NCI-H524 treated with DMSO at 0.1 percent for 48 hours (cell line): ENCODE data around the gene NT5DC2.
"Not testable (repeated sequence)": the region's sequence is repeated elsewhere in the genome, so short reads cannot be mapped to it uniquely, and the experiment has no call there.

Source experiments
- DNase-seq: peaks from one replicate; lab custom pipeline; 2025; lab: John Stamatoyannopoulos, UW

NT5DC2 gene

DNA sequence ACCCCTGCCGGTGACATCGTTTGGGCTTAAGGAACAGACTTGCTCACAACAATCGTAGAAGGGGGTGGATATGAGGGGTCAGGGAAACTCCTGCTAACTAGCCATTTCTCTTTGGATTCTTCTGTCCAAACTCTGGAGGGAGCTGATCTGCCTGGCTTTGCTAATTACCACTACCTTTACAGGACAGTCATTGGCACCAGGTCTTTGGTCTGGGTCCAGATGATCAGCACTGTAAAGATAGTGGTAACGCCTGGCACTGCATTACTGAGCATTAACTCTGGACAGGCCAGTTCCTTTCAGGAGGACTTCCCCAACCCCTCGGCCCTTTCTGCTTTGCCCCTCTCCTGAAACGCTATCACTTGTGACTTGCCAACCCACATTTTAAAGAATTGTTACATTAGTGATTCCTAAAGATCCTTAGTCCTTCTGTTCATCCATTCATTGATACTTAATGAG is 3.5 kb upstream of the NT5DC2 start:
- no peak for DNase-seq

DNA sequence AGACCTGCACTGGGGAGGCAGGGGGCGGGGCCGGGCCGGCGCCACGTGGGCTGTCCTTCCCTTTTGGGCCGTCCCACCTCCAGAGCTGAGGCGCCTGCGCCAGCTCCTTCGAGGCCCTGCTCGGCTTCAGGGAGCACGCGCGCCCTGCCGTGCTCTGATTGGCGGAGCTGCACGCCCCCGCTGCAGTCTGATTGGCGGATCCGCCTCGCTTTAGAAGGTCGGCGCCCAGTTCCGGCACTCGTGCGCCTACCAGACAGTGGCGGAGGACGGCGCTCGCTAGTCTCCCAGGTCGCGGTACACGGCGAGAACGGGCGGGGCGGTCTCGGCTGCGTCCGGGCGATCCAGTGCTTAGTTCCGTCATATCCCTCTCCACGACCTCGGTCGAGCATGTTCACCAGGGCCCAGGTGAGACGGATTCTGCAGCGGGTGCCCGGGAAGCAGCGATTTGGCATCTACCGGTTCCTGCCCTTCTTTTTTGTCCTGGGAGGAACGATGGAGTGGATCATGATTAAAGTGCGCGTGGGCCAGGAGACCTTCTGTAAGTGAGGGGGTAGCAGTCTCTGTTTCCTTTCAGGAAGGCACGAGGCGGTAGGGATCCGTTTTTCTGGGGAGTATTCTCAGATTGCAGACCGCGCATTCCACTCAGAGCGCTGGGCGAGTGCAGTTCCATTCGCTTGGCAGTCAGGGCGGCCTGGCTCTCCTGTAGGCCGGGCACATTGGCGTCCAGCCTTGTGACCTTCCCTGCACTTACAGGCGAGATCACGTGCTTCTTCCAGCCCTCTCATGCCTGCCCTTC is 2.9 kb upstream of the NT5DC2 start, which contains the start of gene UQCC5:
UQCC5 (plus strand) TSS at position 237 of the 796 bp plus-strand sequence; CDS start at position 388, 151 bp downstream.
- peak; percentile 85 for DNase-seq

DNA sequence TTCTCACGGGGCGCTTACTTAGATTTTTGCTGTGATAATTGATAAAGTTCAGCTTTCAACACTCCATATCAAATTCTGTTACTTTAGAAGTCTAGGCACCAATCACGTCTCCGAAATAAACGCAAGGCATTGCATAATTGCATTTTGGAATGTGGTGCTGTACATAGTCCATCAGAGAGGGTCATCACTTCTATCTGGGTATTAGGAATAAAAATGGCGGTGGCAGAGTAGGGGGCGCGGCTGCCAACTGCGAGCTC is 2.4 kb upstream of the NT5DC2 start:
- DNase-seq, result no peak

DNA sequence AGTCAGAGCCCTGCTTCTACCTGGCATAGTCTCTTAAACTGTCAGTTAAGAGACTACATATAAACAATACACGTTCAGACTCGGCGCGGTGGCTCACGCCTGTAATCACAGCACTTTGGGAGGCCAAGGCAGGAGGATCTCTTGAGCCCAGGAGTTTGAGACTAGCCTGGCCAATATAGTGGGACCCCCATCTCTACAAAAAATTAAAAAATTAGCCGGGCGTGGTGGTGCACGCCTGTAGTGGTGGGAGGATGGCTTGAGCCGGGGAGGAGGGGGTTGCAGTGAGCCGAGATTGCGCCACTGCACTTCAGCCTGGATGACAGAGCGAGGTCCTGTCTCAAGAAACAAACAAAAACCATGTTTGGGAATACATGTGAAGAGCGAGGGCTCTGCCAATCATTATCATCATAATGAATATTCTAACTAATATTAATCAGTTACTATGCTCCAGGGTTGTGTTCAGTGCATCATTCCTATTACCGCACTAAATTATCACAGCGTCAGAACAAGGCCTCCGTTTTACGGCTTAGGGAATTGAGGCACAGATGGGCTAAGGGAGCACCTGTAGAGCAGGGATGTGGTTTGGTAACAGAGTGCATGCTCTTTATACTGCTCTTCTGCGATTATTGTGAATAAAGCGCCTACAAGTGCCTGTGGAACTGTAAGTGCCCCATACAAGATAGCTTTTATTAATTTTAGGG is 1.9 kb upstream of the NT5DC2 start:
- DNase-seq, result no peak

DNA sequence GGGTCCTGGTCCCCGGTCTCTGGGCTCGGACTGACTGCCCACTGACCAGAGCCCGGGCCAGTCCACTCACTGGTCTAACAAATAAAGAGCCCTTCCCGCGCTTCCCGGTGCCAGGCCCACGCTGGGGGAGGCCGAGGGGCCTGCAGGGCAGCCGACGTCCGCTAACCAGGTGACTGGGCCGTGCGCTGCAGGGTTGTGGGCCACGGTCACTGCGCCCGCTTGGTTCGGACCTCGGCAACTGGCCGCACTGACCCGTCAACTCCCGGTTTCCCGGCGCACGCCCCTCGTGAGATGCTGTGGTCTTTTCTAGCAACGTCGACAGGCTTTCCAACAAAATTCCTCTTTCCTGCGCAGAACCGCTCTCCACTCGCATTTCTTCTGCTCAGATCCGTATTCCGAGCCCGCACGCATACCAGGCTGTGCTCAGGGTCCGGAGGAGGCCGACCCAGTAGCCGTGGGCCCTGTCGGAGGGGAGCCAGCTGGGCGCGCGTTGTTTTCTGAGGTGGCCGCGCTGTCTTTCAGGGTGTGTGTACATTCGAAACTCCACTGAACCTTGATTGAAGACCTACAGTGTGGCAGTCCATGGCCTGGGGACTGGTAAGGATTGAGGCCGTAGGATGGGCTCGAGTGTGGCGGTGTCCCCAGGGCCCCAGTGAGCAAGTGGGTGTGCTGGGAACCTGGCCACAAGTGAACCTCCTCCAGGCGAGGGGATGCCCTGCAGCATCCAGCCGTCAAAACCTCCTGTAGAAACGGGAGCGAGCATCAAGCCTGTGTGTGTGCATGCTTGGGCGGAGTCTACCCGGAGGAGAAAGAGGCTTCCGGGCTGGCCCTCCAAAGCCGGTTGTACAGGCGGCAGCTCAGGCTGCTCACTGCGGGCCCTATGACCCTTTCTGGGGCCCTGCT is 875 bp upstream of the NT5DC2 start:
- DNase-seq, result no peak

DNA sequence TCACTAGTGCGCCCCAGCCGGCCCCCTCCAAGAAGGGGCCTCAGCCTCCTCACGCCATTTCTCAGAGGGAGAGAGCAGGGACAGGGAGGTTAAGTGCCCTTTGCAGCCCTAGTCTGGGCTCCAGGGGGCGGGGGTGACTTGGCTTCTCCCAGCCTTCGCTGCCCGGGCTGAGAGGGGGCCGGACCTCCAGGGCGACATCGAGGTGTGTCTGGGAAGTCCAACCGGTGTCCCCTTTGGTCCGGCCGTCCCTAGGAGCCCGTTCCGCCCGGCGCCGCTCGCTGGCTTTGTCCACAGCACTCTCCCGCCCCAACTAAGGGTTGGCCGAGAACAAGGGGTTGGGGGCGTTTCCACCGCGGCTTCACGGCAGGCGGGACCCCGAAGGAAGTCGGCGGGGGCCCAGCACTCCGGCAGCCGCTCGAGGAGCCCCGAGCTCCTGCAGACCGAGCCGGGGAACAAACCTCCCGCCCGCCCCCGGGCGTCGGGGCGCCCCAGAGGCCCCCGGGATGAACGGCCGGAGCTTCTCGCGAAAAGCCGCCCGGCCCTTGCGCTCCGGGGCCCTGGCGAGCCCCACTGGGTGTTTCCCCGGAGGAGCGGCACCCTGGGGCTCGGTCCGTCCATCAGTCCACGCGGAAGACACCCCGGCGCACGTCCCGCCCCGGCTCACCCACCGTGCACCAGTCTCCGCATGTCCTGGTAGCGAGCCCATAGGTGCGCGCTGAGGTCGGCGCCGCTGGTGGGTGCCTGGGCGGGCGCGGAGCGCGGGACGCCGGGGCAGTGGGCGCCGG is 627 bp downstream of the NT5DC2 start:
- no peak for DNase-seq

DNA sequence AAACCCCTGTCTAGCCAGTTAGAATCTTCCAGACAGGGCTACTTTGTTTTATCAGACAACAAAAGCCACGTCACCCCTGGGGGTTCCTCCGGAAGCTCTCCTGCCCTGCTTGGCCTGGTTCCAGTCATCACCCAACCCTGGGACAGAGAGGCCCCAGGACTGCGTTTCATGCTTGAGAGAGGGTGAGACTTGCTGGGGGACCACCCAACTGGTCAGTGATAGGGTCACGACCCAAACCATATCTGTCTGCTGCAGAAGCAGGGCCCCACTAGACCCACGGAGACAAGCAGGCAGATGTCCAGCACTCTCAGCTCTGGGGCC is 1.2 kb downstream of the NT5DC2 start:
- DNase-seq, result no peak

DNA sequence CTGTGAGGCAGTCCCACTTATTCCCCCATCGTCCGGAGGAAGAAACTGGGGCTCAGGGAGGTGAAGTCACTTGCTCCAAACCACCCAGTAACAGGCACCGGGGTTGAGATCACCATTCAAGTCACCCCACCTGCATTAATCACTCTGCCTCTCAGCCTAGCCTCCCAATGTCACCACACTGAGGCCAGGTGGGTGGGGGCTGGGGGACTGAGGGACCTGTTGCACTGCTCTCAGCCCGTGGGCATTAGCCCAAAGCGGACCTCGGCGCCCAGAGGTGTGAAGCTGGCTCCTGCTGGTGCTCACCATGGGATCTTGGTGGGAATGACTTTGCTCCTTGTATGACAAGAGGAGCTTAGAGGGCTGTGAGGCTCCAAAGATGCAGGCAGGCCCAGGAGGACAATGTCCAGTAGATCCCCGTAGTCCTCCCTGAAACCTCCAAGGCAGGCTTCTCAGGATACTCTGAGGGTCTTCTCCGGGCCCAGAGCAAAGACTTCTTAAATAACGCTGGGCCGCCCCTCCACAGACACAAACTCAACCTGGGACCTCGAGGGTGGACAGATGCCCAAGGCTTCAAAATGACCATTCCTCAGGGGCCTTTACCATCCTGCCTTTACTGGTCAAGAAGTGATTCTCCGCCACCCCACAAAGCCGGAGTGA is 1.7 kb downstream of the NT5DC2 start:
- DNase-seq, result no peak

DNA sequence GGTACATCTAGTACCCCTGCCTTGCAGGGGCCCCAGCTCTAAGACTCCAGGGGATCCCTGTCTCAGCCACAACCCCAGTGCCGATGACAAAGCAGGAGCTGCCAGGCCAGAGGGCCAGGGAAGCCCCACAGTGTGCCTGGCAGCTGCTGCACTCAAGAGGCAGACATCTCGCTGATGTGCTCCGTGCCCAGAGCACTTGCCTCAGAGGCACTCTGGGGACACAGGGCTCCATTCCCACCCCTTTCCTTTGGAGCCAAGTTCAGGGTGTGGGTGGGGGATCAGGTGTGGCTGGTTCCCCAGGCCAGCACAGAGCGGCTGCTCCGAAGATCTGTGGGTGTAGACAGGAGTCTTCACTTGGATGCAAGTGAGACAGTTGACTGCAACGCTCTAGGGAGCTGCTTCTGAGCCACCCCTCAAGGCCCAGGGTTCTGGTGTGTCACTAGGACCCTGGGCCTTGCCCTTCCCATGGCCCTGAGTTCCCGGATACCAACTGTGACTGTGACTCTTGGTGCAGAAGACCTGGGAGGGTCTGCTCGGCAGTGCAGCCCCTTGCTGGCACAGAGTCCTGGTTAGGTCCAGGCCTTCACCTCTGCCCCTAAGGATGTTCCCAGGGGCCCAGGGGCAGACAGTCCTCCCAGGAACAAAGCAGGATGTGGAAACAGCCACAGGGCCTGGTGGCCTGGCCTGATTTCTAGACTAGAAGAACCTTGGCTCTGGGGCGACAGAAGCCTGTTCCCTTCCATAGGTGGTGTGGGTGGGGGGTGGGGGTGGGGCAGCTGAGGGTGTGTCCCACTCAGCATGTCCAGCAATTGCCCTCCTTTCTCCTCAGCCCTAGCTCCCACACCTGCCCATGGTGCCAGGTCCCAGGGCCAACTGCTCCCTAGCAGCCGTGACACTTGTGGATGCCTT is 2.5 kb downstream of the NT5DC2 start:
- no peak for DNase-seq

DNA sequence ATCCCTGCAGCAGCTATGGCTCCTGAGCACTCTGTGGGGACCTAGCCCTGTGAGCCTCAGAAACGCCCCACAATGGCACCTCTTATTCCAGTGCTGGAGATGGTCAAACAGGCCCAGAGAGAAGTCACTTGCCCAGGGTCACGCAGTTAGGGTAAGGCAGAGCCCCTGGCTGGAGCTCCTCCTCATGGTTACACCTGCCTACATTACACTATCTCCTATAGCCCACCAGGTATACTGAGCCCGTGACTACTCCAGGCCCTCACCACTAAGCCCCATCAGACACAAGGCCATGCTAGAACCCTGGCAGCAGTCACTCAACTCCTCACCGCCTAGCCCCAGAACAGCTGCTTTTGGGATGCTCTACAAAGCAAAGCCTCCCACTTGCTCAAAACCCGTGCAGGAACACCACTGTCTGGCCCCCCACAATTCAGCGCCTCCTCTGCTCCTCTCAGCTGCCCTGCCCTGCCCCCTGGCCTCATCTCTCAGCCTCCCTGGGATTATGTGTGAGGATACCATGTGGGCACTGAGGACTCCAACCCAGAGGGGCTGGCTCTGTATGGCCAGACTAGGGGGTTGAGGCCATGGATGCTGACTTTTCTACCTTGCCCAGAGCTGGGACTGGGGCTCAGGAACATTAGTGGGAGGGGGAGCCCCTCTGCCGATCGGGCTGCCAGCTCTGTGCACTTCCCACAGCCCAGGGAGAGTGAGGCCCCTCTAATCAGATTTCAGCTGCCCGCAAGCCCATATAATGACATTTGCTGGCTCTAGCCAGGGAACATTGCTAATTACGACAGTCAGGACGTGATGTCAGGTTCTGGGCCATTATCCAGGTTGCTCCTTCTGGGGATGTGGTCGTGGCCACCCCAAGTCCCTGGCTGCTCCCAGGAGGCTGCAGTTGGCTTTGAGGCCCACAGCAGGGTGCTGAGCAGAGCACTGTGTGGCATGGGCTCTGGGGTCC is 4.0 kb downstream of the NT5DC2 start:
- DNase-seq, result no peak

DNA sequence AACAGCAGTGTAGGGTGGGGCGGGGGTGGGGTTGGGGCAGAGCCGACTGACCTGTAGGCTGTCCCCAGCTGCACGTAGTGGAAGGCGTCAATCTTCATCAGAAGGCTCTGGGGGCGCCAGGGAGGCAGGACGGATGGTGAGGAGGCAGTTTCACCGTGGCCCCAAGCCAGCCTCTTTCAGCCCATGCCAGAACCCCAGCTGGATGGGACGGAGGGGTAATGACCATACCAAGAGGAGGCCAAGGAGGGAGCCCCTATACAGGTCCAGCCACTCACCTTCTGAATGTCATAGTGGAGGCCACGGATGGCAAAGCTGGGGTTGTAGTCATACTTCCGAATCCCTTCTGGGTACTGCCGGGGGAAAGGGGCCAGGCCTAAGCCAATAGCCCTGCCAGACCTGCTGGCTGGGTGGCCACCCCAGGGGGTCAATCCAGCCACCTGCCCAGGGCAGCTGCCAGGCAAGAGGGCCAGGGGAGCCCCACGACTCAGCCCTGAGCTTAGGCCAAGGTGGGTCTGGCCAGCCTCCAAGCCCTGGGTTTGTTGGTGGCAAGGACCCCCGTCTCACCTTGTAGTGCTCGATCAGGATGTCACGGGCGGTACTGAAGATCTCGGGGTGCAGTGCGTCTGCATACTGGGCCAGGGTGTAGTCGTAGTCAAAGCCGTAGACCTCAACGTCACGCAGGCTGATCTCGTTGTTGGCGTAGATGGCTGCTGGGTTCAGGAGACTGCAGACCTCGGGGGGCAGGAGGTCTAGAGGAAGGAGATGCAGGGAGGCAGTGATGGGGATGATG is 4.9 kb downstream of the NT5DC2 start:
- no peak for DNase-seq

DNA sequence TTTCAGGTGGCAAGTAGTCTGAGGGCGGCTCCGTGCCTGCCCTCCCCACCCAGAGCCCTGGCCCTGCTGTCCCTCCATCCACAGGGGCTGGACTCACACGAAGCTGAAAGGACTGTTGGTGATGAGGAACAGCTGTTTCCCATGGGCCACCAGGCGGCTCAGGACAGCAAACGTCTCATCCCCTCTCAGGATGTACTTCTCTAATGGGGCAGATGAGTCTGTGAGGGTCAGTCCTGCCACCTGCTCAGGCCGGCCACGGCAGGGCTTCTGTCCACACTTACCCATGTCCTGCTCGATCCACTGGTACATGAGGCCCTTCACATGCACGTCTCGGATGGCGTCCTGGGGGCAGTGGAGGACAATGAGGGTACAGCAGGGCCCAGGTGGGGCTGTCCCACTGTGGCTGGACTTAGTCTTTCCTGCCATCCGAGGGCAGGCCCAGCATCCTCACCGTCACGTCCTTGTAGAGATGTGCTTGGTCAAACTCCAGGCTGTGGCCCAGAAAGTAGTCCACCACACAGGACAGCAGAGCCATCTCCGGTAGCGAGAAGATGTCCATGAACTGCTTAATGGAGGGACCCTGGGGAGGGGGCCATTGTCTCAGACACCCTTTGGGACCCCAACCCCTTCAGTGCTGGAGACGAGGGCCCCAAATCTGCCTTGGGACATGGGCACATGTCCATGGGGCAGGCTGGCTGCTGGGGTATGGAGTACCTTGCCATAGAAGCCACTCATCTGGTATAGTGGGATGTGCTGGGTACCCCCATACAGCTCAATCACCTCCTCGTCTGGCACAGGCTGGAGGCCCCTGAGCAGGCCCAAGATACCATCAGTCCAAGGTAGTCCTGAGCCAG is 5.7 kb downstream of the NT5DC2 start:
- DNase-seq, result no peak

DNA sequence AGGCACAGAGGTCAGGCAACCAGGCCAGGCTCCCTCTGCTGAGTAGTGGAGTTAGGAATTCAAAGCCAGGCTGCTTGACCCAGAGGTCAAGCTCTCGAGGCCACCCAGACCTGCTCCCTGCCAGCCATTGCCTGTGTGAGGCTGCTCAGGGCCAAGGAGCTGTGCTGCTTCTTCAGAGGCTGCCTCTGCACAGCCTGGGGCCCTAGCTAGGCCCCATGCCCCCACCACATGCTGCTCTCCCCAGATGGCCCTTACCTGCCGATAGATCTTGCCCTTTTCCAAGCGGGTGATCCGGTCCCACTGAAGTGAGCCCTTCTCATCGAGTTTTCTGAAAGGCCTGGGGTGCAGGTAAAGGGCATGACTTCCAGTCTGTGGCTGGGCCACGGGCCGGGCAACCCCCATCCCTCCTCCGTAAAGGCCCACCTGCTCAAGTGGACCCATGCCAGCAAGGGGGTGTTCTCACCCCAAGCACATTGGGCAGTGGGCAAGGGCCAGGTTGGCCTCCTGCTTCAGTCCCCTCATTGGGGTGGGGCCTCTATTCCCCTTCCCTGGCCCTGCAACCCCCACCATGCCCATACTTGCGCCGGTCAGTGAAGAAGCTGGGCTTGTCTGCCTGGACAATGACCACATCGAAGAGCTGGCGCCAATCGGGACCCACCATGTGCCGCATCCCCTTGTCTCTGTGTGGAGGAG is 6.5 kb downstream of the NT5DC2 start:
- no peak for DNase-seq

DNA sequence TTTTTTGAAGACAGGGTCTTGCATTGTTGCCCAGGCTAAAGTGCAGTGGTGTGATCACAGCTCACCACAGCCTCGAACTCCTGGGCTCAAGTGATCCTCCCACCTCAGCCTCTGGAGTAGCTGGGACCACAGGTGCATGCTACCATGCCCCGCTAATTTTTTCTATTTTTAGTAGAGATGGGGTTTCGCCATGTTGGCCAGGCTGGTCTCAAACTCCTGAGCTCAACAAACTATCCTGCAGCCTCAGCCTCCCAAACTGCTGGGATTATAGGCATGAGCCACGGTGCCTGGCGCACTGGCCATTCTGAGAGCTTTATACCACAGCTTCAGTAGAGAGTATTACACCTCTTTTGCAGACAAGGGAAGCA is 7.0 kb downstream of the NT5DC2 start:
- DNase-seq, result not testable (repeated sequence)

DNA sequence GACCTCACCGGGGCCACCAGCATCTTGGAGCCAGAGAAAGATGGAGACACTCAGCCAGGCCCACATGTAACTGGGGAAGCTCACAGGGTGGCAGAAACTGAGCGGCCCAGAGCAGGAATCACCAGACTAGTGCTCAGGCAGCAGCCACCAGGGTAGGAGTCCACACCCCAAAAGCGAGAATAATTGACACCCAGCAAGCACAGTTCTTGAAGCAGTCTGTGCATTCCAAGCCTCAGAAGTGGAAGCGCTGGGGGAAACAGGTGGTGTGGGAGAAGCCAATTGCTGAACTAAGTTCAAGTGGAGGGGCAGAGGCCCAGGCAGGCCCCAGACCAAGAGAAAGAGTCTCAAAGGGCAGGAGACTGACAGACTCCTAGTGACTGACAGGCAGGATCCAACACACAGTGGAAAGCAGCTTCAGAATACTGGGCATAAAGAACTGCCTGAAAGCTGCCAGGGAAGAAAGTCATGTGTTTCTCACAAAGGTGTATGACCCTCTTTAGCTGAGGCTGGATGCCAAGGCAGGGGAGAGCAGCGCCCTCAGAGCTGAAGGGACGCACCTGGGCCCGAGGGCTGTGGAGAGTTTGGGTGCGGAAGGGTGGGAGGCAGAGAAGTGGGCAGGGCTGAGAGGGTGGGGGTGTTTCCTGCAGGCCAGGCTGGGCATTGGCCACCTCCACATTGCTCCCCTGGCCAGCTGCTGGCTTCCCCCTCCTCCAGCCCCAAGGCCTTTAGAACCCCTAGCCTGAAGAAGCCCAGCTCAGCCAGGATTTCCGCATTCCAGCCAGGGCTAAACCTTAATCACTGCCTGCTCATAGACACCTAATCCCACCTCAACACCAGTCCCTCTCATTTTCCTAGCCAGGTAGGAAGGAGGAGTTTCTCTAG is 7.7 kb downstream of the NT5DC2 start:
- no peak for DNase-seq
